Urothelium cell line (cell line): ENCODE results near the gene PLEKHA5.
A peak's percentile ranks its signal among the peaks of the same experiment; 100 is the strongest.
"Not testable (repeated sequence)": the region's sequence is repeated elsewhere in the genome, so short reads cannot be mapped to it uniquely, and the experiment has no call there.

Experiments used
- DNase-seq: peaks from one replicate; pipeline ENCODE4 v3.0.0; 2011; ENCODE audit warnings: low spot score, mixed read lengths
- FAIRE-seq: peaks from 2 replicates; lab custom pipeline; 2011; peaks lifted over from hg19 to GRCh38; lab: Jason Lieb, UNC

The PLEKHA5 gene

GRCh38 chr12:19261773-19262172, 132.2 kb downstream of the PLEKHA5 start:
- FAIRE-seq: no peak
- no peak for DNase-seq

- FAIRE-seq: no peak
These were observed 134.1 kb downstream of the PLEKHA5 start for GRCh38 chr12:19263672-19264071.

GRCh38 chr12:19273482-19274330, 144.2 kb downstream of the PLEKHA5 start:
- FAIRE-seq: no peak
- peak; percentile 84 for DNase-seq

More at GRCh38 chr12:19263672-19264071, 134.1 kb downstream of the PLEKHA5 start:
- DNase-seq: no peak

- DNase-seq: no peak
- FAIRE-seq: no peak
These were observed 147.2 kb downstream of the PLEKHA5 start for GRCh38 chr12:19276767-19277166.

- FAIRE-seq: no peak
- no peak for DNase-seq
These were observed 148.2 kb downstream of the PLEKHA5 start for GRCh38 chr12:19277711-19278110.

GRCh38 chr12:19278407-19278806, 148.9 kb downstream of the PLEKHA5 start:
- no peak for FAIRE-seq
- DNase-seq: no peak

GRCh38 chr12:19282133-19282699, 152.7 kb downstream of the PLEKHA5 start:
- FAIRE-seq: no peak
- DNase-seq: no peak

- no peak for DNase-seq
- no peak for FAIRE-seq
These were observed 155.1 kb downstream of the PLEKHA5 start for GRCh38 chr12:19284658-19285057.

- no peak for DNase-seq
These were observed 156.4 kb downstream of the PLEKHA5 start for GRCh38 chr12:19285793-19286448.

GRCh38 chr12:19287302-19287701, 157.8 kb downstream of the PLEKHA5 start:
- DNase-seq (no peak), FAIRE-seq (no peak)

More at GRCh38 chr12:19285793-19286448, 156.4 kb downstream of the PLEKHA5 start:
- FAIRE-seq: no peak

- no peak for DNase-seq
- no peak for FAIRE-seq
These were observed 158.6 kb downstream of the PLEKHA5 start for GRCh38 chr12:19288161-19288560.

- FAIRE-seq (no peak), DNase-seq (peak; percentile 29)
These were observed 159.2 kb downstream of the PLEKHA5 start for GRCh38 chr12:19288603-19289244.

GRCh38 chr12:19298836-19299605, 169.5 kb downstream of the PLEKHA5 start:
- FAIRE-seq: no peak

GRCh38 chr12:19299765-19300164, 170.2 kb downstream of the PLEKHA5 start:
- no peak for FAIRE-seq
- no peak for DNase-seq

More at GRCh38 chr12:19298836-19299605, 169.5 kb downstream of the PLEKHA5 start:
- DNase-seq: no peak

GRCh38 chr12:19301223-19301622, 171.7 kb downstream of the PLEKHA5 start:
- no peak for FAIRE-seq
- no peak for DNase-seq

- FAIRE-seq (no peak), DNase-seq (no peak)
These were observed 172.2 kb downstream of the PLEKHA5 start for GRCh38 chr12:19301688-19302087.

- DNase-seq: no peak
- no peak for FAIRE-seq
These were observed 172.6 kb downstream of the PLEKHA5 start for GRCh38 chr12:19302100-19302640.

- DNase-seq (no peak), FAIRE-seq (no peak)
These were observed 174.0 kb downstream of the PLEKHA5 start for GRCh38 chr12:19303496-19303895.

- no peak for DNase-seq
- no peak for FAIRE-seq
These were observed 174.7 kb downstream of the PLEKHA5 start for GRCh38 chr12:19304149-19304750.

- not testable (repeated sequence) for DNase-seq, FAIRE-seq
These were observed 176.1 kb downstream of the PLEKHA5 start for GRCh38 chr12:19305621-19306020.
